ENCODE data around the gene TAX1BP1.

TAX1BP1 gene

GRCh38 chr7:27782849-27783248 is 42.9 kb downstream of the TAX1BP1 start:
- DNase-seq: no peak

- no peak for DNase-seq
Measured at GRCh38 chr7:27784399-27785053, 44.6 kb downstream of the TAX1BP1 start.

GRCh38 chr7:27788437-27788836 is 48.5 kb downstream of the TAX1BP1 start:
- no peak for DNase-seq

- DNase-seq: no peak
Measured at GRCh38 chr7:27793780-27794179, 53.8 kb downstream of the TAX1BP1 start.

GRCh38 chr7:27795977-27796376 is 56.0 kb downstream of the TAX1BP1 start:
- DNase-seq: no peak

- DNase-seq: no peak
Measured at GRCh38 chr7:27799212-27799611, 59.2 kb downstream of the TAX1BP1 start.

GRCh38 chr7:27802999-27803398 is 63.0 kb downstream of the TAX1BP1 start:
- no peak for DNase-seq

- no peak for DNase-seq
Measured at GRCh38 chr7:27804139-27804538, 64.2 kb downstream of the TAX1BP1 start.

- no peak for DNase-seq
Measured at GRCh38 chr7:27808626-27809025, 68.7 kb downstream of the TAX1BP1 start.

- no peak for DNase-seq
Measured at GRCh38 chr7:27810186-27810585, 70.2 kb downstream of the TAX1BP1 start.

GRCh38 chr7:27812706-27813105 is 72.7 kb downstream of the TAX1BP1 start:
- no peak for DNase-seq

GRCh38 chr7:27822245-27822644 is 82.3 kb downstream of the TAX1BP1 start:
- no peak for DNase-seq

GRCh38 chr7:27825891-27826290 is 85.9 kb downstream of the TAX1BP1 start:
- DNase-seq: no peak

- no peak for DNase-seq
Measured at GRCh38 chr7:27826357-27826756, 86.4 kb downstream of the TAX1BP1 start.

GRCh38 chr7:27834179-27834921 is 94.4 kb downstream of the TAX1BP1 start:
- DNase-seq: no peak

- DNase-seq: no peak
Measured at GRCh38 chr7:27835376-27835775, 95.4 kb downstream of the TAX1BP1 start.

GRCh38 chr7:27836536-27836935 is 96.6 kb downstream of the TAX1BP1 start:
- DNase-seq: no peak

- DNase-seq: no peak
Measured at GRCh38 chr7:27839099-27839498, 99.1 kb downstream of the TAX1BP1 start.

- peak; percentile 18 for DNase-seq
Measured at GRCh38 chr7:27840313-27840712, 100.4 kb downstream of the TAX1BP1 start.

GRCh38 chr7:27840760-27841364 is 100.9 kb downstream of the TAX1BP1 start:
- DNase-seq: no peak

GRCh38 chr7:27842094-27842692 is 102.2 kb downstream of the TAX1BP1 start:
- DNase-seq: no peak

GRCh38 chr7:27842851-27843250 is 102.9 kb downstream of the TAX1BP1 start:
- DNase-seq: no peak

GRCh38 chr7:27843584-27844305 is 103.8 kb downstream of the TAX1BP1 start:
- no peak for DNase-seq

Data from activated effector memory CD4-positive, alpha-beta T cell treated with Interleukin-2 at 50 U/mL for 16 hours (primary cell).